IMR-90 (cell line): ENCODE results near the gene SOS1. TPM values are rescaled to one million over a fixed set of nuclear protein-coding genes. Genes with fewer than 3 reads are reported as not detected.

ENCODE experiments used
- ATAC-seq: fragments of 200-7000 bp; cut with Tn5 transposase; 2 replicates; pipeline ENCODE4 v1.9.1; 2020; ENCODE audit warnings: low read depth, mild to moderate bottlenecking, moderate library complexity
- BruUV-seq: library from RNA; stranded (reverse); fragments of 400-500 nt; replicated peaks from 2 replicates; lab custom pipeline; 2021; lab: Mats Ljungman, UMichigan
- CTCF ChIA-PET: fragments of 300-600 bp; formaldehyde crosslinking; extraction: SDS; loops from one replicate; lab custom pipeline; 2021; ENCODE audit warnings: antibody characterized with exemption; lab: Yijun Ruan, JAX
- POLR2A ChIA-PET: fragments of 300-600 bp; sonication (Branson Sonifier 250); formaldehyde crosslinking; loops from one replicate; lab custom pipeline; 2022; ENCODE audit warnings: antibody characterized with exemption; ENCODE audit not compliant: unreplicated experiment; lab: Charles Lee
- DNase-seq: peaks from one replicate; pipeline ENCODE4 v3.0.0; 2013
- H2AFZ ChIP-seq: replicated peaks from 2 replicates; pipeline ENCODE3; 2013; ENCODE audit warnings: low read length, mild to moderate bottlenecking; ENCODE audit not compliant: poor library complexity
- H2AK5ac ChIP-seq: 2 replicates; pipeline ENCODE4 v1.6.1; 2013; ENCODE audit warnings: low read depth, low read length, inconsistent platforms
- H2AK9ac ChIP-seq: replicated peaks from 2 replicates; pipeline ENCODE3; 2013; ENCODE audit warnings: mild to moderate bottlenecking, low read depth, low read length, moderate library complexity; ENCODE audit not compliant: poor library complexity
- H2BK120ac ChIP-seq: 2 replicates; pipeline ENCODE4 v1.6.1; 2013; ENCODE audit warnings: low read depth, low read length, inconsistent platforms
- H2BK15ac ChIP-seq: 3 replicates; pipeline ENCODE4 v1.6.1; 2013; ENCODE audit warnings: low read depth, low read length, inconsistent platforms
- H2BK20ac ChIP-seq: 2 replicates; pipeline ENCODE4 v1.6.1; 2013; ENCODE audit warnings: low read depth, mild to moderate bottlenecking, inconsistent platforms, low read length, moderate library complexity
- H2BK5ac ChIP-seq: 2 replicates; pipeline ENCODE4 v1.6.1; 2013; ENCODE audit warnings: mild to moderate bottlenecking, low read depth, low read length, inconsistent platforms; ENCODE audit not compliant: poor library complexity, severe bottlenecking
- H3K14ac ChIP-seq: replicated peaks from 2 replicates; pipeline ENCODE4 v1.6.1; 2013; ENCODE audit warnings: low read depth, low read length, inconsistent platforms
- H3K18ac ChIP-seq: 2 replicates; pipeline ENCODE4 v1.6.1; 2013; ENCODE audit warnings: low read depth, low read length, control low read depth
- H3K23ac ChIP-seq: 2 replicates; pipeline ENCODE4 v1.6.1; 2013; ENCODE audit warnings: low read depth, low read length, inconsistent platforms
- H3K27ac ChIP-seq: 2 replicates; pipeline ENCODE4 v1.5.1; 2013; ENCODE audit warnings: mild to moderate bottlenecking, control low read depth, low read length; ENCODE audit not compliant: insufficient read depth
- H3K27me3 ChIP-seq: 2 replicates; pipeline ENCODE4 v1.6.1; 2013; ENCODE audit warnings: low read length; ENCODE audit not compliant: control insufficient read depth, insufficient read depth
- H3K36me3 ChIP-seq: 2 replicates; pipeline ENCODE4 v1.6.1; 2013; ENCODE audit warnings: low read length, mixed read lengths; ENCODE audit not compliant: control insufficient read depth, insufficient read depth
- H3K4ac ChIP-seq: 2 replicates; pipeline ENCODE4 v1.6.1; 2013; ENCODE audit warnings: low read depth, low read length, inconsistent platforms
- H3K4me1 ChIP-seq: 2 replicates; pipeline ENCODE4 v1.6.1; 2013; ENCODE audit warnings: low read length, mixed read lengths; ENCODE audit not compliant: control insufficient read depth, insufficient read depth
- H3K4me2 ChIP-seq: 2 replicates; pipeline ENCODE4 v1.6.1; 2013; ENCODE audit warnings: low read depth, mild to moderate bottlenecking, control low read depth, low read length, moderate library complexity
- H3K4me3 ChIP-seq: 2 replicates; pipeline ENCODE4 v1.5.1; 2013; ENCODE audit warnings: low read depth, mild to moderate bottlenecking, control low read depth, low read length, moderate library complexity; ENCODE audit not compliant: insufficient read depth
- H3K56ac ChIP-seq: 2 replicates; pipeline ENCODE4 v1.6.1; 2013; ENCODE audit warnings: low read length, inconsistent platforms; ENCODE audit not compliant: insufficient read depth; ENCODE audit errors: extremely low read depth
- H3K79me1 ChIP-seq, 2 experiments: 2 replicates each; pipeline ENCODE4 v1.6.1; 2013; ENCODE audit warnings: low read length in 2 of 2, inconsistent platforms in 1 of 2, low read depth in 1 of 2
- H3K9ac ChIP-seq: 2 replicates; pipeline ENCODE4 v1.6.1; 2013; ENCODE audit warnings: low read depth, low read length, control low read depth
- H3K9me1 ChIP-seq: 2 replicates; pipeline ENCODE4 v1.6.1; 2013; ENCODE audit warnings: low read length, inconsistent platforms; ENCODE audit not compliant: insufficient read depth
- H3K9me3 ChIP-seq: 2 replicates; pipeline ENCODE4 v1.6.1; 2013; ENCODE audit warnings: low read length; ENCODE audit not compliant: control insufficient read depth, insufficient read depth
- H4K20me1 ChIP-seq: 2 replicates; pipeline ENCODE4 v1.6.1; 2013; ENCODE audit warnings: low read length, inconsistent platforms; ENCODE audit not compliant: insufficient read depth
- H4K5ac ChIP-seq: 2 replicates; pipeline ENCODE4 v1.6.1; 2013; ENCODE audit warnings: mild to moderate bottlenecking, low read depth, low read length, control low read depth
- H4K8ac ChIP-seq, 2 experiments: 2 replicates each; pipeline ENCODE4 v1.6.1; 2013; ENCODE audit warnings: low read depth in 2 of 2, low read length in 2 of 2, control low read depth in 1 of 2, inconsistent platforms in 1 of 2
- H4K91ac ChIP-seq: 2 replicates; pipeline ENCODE4 v1.6.1; 2013; ENCODE audit warnings: low read depth, low read length, inconsistent platforms; ENCODE audit not compliant: insufficient read depth
- BHLHE40 ChIP-seq: fragments of 150-350 bp; IDR thresholded peaks from 2 replicates; pipeline ENCODE4 v1.6.1; 2016; ENCODE audit warnings: mild to moderate bottlenecking, low read depth, low read length
- MAZ ChIP-seq: IDR thresholded peaks from 2 replicates; pipeline ENCODE4 v1.6.1; 2012; ENCODE audit warnings: low read depth, mild to moderate bottlenecking, low read length, improper control_type of control experiment, moderate library complexity, borderline replicate concordance
- MXI1 ChIP-seq: IDR thresholded peaks from 2 replicates; pipeline ENCODE4 v1.6.1; 2012; ENCODE audit warnings: low read depth, mild to moderate bottlenecking, low read length, moderate library complexity, borderline replicate concordance
- RCOR1 ChIP-seq: IDR thresholded peaks from 2 replicates; pipeline ENCODE4 v1.6.1; 2012; ENCODE audit warnings: mild to moderate bottlenecking, low read length, improper control_type of control experiment; ENCODE audit not compliant: insufficient replicate concordance
- RFX5 ChIP-seq: IDR thresholded peaks from 2 replicates; pipeline ENCODE4 v1.8.0; 2012; ENCODE audit warnings: low read depth, mild to moderate bottlenecking, low read length, moderate library complexity
- WGBS, 2 experiments: methylation state at CpG; one replicate each; pipeline versions ENCODE4 v1.1.5 to v1.1.7; 2013; ENCODE audit warnings: missing lambda C conversion rate in 2 of 2; ENCODE audit not compliant: insufficient read length in 1 of 2; ENCODE audit errors: extremely low coverage in 2 of 2; 5-methylcytosine and 5-hydroxymethylcytosine counted together
- dilution Hi-C: fragments of 300-500 bp; cut with HindIII; formaldehyde crosslinking; loops from one replicate; pipeline ENCODE4 v1.14.3; 2018; ENCODE audit warnings: low sequenced_read_pairs; ENCODE audit not compliant: unreplicated experiment
- in situ Hi-C: fragments of 300-500 bp; cut with MboI; formaldehyde crosslinking; loops from 3 replicates; pipeline ENCODE4 v1.14.3; 2019; ENCODE audit warnings: low sequenced_read_pairs, inconsistent platforms, mixed read lengths
- intact Hi-C: fragments of 100-400 bp; cut with micrococcal nuclease; formaldehyde crosslinking; loops from 2 replicates; pipeline ENCODE4 v1.10.0; 2022
- polyA plus RNA-seq, 3 experiments: library from polyadenylated mRNA; depleted of rRNA; stranded (reverse); fragments of >200 nt; gene quantifications; 2 replicates each; pipeline ENCODE4 v1.2.3, GENCODE V29; 2012; ENCODE audit warnings: low replicate concordance in 1 of 3
- total RNA-seq: library from RNA; depleted of rRNA; stranded (reverse); fragments of >200 nt; gene quantifications from 2 replicates; pipeline ENCODE4 v1.2.3, GENCODE V29; 2012
- TF ChIP-seq, protein P1 (sequence below): fragments of 150-350 bp; IDR thresholded peaks from 2 replicates; pipeline ENCODE4 v1.6.1; 2016; ENCODE audit warnings: low read depth, mild to moderate bottlenecking, low read length, moderate library complexity, borderline replicate concordance

Gene SOS1
- total and polyA plus RNA-seq, 2 of the 4 experiments (the other 2 are of a cell fraction): 8.2 to 11.2 TPM

DNA sequence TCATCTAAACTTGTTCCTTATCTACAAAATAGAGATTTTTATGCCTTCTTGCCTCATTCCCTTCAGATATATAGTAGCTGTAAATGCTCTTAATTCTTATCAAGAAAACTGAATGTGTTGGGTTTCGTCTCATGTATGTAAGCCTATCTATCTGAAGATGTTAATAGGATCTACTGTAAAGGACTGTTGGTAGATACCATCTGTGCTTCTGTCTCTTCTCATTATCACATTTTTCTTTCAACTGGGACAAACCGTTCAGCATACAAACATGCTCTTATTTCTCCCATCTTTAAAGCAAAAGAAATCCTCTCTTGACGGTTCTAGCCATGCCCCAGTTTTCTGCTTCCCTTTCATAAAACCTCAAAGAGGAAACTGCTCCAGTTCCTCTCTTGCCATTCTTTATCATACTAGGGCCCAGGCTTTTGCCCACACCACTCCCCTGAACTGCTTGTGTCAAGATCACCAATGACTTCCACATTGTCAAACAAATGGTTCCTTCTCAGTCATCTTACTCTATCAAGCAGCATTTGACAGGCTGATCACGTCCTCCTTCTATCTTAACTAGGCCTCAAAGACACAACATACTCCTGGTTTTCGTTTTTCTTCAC lies 142.5 kb downstream of the SOS1 start:
- H3K4ac ChIP-seq: no peak overlapping the region
- H3K23ac ChIP-seq: no peak overlapping the region
- no peaks in the 10 kb centered on the region for H3K9me3 ChIP-seq
- no peak overlapping the region for H2BK120ac ChIP-seq
- H3K18ac ChIP-seq: no peak overlapping the region
- CTCF ChIA-PET: interaction anchor here (1.2 kb wide), 1 partner anchor 31 kb away, joined by 3 read pairs; no protein-coding TSS in a partner anchor
- no peak overlapping the region for H2BK5ac ChIP-seq
- no peak overlapping the region for H3K9ac ChIP-seq
- intact Hi-C loops (no loop called here), dilution Hi-C loops (no loop called here), in situ Hi-C loops (no loop called here)
- no peak overlapping the region for H2AFZ ChIP-seq
- H2BK20ac ChIP-seq: no peak overlapping the region
- H3K27ac ChIP-seq: no peak overlapping the region
- WGBS, 2 experiments: 83% methylated on average over 2 of the region's 5 CpGs; no CpG with 5 or more reads in 1 of the 2 experiments
- no peak overlapping the region for H3K14ac ChIP-seq
- H3K36me3 ChIP-seq: peaks cover 3% of the 10 kb centered on the region; the same call in 1 of the 2 replicates
- no peak overlapping the region for H4K91ac ChIP-seq
- POLR2A ChIA-PET: no interaction called here
- no peak overlapping the region for H2BK15ac ChIP-seq
- H3K27me3 ChIP-seq: no peaks in the 10 kb centered on the region
- no peak overlapping the region for H2AK5ac ChIP-seq
- H3K4me3 ChIP-seq: no peak overlapping the region
- no peaks in the 10 kb centered on the region for H3K4me1 ChIP-seq
- DNase-seq: no peak
- no peak overlapping the region for H4K5ac ChIP-seq
- no peaks in the 10 kb centered on the region for H4K20me1 ChIP-seq
- no peak overlapping the region for H3K4me2 ChIP-seq
- no peaks in the 10 kb centered on the region; the same call in 1 of the 2 replicates for H3K9me1 ChIP-seq
- H3K56ac ChIP-seq: no peak overlapping the region
- no peak overlapping the region for H4K8ac ChIP-seq
- no peaks in the 10 kb centered on the region for H3K79me1 ChIP-seq
- BruUV-seq: no TSS peak
- TF ChIP-seq RFX5 (no peak), BHLHE40 (no peak), RCOR1 (no peak), MXI1 (no peak), MAZ (no peak)
- TF ChIP-seq, protein P1, sequence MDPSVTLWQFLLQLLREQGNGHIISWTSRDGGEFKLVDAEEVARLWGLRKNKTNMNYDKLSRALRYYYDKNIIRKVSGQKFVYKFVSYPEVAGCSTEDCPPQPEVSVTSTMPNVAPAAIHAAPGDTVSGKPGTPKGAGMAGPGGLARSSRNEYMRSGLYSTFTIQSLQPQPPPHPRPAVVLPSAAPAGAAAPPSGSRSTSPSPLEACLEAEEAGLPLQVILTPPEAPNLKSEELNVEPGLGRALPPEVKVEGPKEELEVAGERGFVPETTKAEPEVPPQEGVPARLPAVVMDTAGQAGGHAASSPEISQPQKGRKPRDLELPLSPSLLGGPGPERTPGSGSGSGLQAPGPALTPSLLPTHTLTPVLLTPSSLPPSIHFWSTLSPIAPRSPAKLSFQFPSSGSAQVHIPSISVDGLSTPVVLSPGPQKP: no peak
- H2AK9ac ChIP-seq: no peak overlapping the region
- no peak for ATAC-seq
